GM23338 (cell line): Measurements from ENCODE around the gene CSH2. TPM values are rescaled to one million over a fixed set of nuclear protein-coding genes. Genes with fewer than 3 reads are reported as not detected.
"Not testable (repeated sequence)": the region's sequence is repeated elsewhere in the genome, so short reads cannot be mapped to it uniquely, and the experiment has no call there.

ENCODE experiments used
- ATAC-seq: fragments of 200-7000 bp; cut with Tn5 transposase; 3 replicates; pipeline ENCODE4 v1.9.1; 2020
- DNase-seq: peaks from one replicate; pipeline ENCODE4 v3.0.0-alpha.2; 2015; ENCODE audit warnings: low spot score
- H2AFZ ChIP-seq: fragments of 200-600 bp; sonication (generic); 2 replicates; pipeline ENCODE4 v1.8.0; 2016; ENCODE audit warnings: antibody characterized with exemption, mild to moderate bottlenecking, moderate library complexity
- H3F3A ChIP-seq: fragments of 200-600 bp; sonication (generic); replicated peaks from 2 replicates; pipeline ENCODE4 v1.8.0; 2017; ENCODE audit warnings: antibody characterized with exemption, mixed run types, low read depth
- H3K27ac ChIP-seq: fragments of 200-600 bp; sonication (generic); 2 replicates; pipeline ENCODE4 v1.6.1; 2016; ENCODE audit warnings: low read depth
- H3K27me3 ChIP-seq: fragments of 200-600 bp; sonication (generic); 2 replicates; pipeline ENCODE4 v1.8.0; 2016; ENCODE audit warnings: mild to moderate bottlenecking, mixed run types, moderate library complexity; ENCODE audit not compliant: insufficient read depth
- H3K36me3 ChIP-seq: fragments of 200-600 bp; sonication (generic); 2 replicates; pipeline ENCODE4 v1.8.0; 2016; ENCODE audit warnings: mild to moderate bottlenecking; ENCODE audit not compliant: insufficient read depth
- H3K4me1 ChIP-seq: fragments of 200-600 bp; sonication (generic); 2 replicates; pipeline ENCODE4 v1.8.0; 2016; ENCODE audit warnings: mild to moderate bottlenecking, moderate library complexity; ENCODE audit not compliant: insufficient read depth
- H3K4me2 ChIP-seq: fragments of 200-600 bp; sonication (generic); 2 replicates; pipeline ENCODE4 v1.7.1; 2017; ENCODE audit warnings: mixed run types
- H3K4me3 ChIP-seq: fragments of 200-600 bp; sonication (generic); 2 replicates; pipeline ENCODE4 v1.6.1; 2016; ENCODE audit warnings: mixed run types
- H3K79me2 ChIP-seq: fragments of 200-600 bp; sonication (generic); replicated peaks from 2 replicates; pipeline ENCODE4 v1.8.0; 2017; ENCODE audit warnings: mild to moderate bottlenecking; ENCODE audit not compliant: insufficient read depth
- H3K9me2 ChIP-seq: fragments of 200-600 bp; sonication (generic); 2 replicates; pipeline ENCODE4 v1.8.0; 2017; ENCODE audit not compliant: insufficient read depth
- H4K20me1 ChIP-seq: fragments of 200-600 bp; sonication (generic); replicated peaks from 2 replicates; pipeline ENCODE4 v1.8.0; 2017; ENCODE audit warnings: mild to moderate bottlenecking; ENCODE audit not compliant: insufficient read depth
- H3K27ac Mint-ChIP-seq: 2 replicates; pipeline ENCODE4 v1.8.0; 2020; ENCODE audit warnings: inconsistent platforms, mild to moderate bottlenecking, moderate library complexity, mixed read lengths
- H3K27me3 Mint-ChIP-seq: 3 replicates; pipeline ENCODE4 v1.8.0; 2022; ENCODE audit warnings: low read depth, mild to moderate bottlenecking, moderate library complexity, mixed read lengths, inconsistent platforms; ENCODE audit not compliant: insufficient read depth, poor library complexity
- H3K36me3 Mint-ChIP-seq: 3 replicates; pipeline ENCODE4 v1.8.0; 2021; ENCODE audit warnings: low read depth, mild to moderate bottlenecking, inconsistent platforms, moderate library complexity, mixed read lengths
- H3K4me1 Mint-ChIP-seq: 3 replicates; pipeline ENCODE4 v1.8.0; 2020; ENCODE audit warnings: mild to moderate bottlenecking, inconsistent platforms, mixed read lengths
- H3K4me3 Mint-ChIP-seq: 3 replicates; pipeline ENCODE4 v1.8.0; 2021; ENCODE audit warnings: moderate library complexity, mild to moderate bottlenecking, inconsistent platforms, mixed read lengths
- H3K9me3 Mint-ChIP-seq: 3 replicates; pipeline ENCODE4 v1.8.0; 2020; ENCODE audit warnings: moderate library complexity, mild to moderate bottlenecking, inconsistent platforms, mixed read lengths
- CREB1 ChIP-seq: fragments of 250-450 bp; sonication (Bioruptor Pico); IDR thresholded peaks from 2 replicates; pipeline ENCODE4 v1.5.0; 2020; ENCODE audit warnings: low read depth, mild to moderate bottlenecking, moderate library complexity
- CTCF ChIP-seq, 2 experiments: fragments of 200-600 bp in 1 of 2; sonication (generic) in 1 of 2; conservative IDR thresholded peaks; 2 replicates each; pipeline versions ENCODE4 v1.5.1 to v1.6.1; 2016 to 2017; ENCODE audit warnings: antibody characterized with exemption in 2 of 2, low read depth in 2 of 2, mild to moderate bottlenecking in 2 of 2, moderate library complexity in 1 of 2
- ETS1 ChIP-seq: IDR thresholded peaks from 2 replicates; pipeline ENCODE4 v1.6.1; 2016; ENCODE audit warnings: antibody characterized with exemption
- EZH2 ChIP-seq: fragments of 200-600 bp; sonication (generic); IDR thresholded peaks from one replicate; pipeline ENCODE4 v1.8.0; 2017; ENCODE audit warnings: antibody characterized with exemption, mild to moderate bottlenecking, low read depth; ENCODE audit not compliant: unreplicated experiment
- EZH2phosphoT487 ChIP-seq: fragments of 200-600 bp; sonication (generic); IDR thresholded peaks from one replicate; pipeline ENCODE4 v1.8.1; 2018; ENCODE audit warnings: antibody characterized with exemption; ENCODE audit not compliant: unreplicated experiment
- JUNB ChIP-seq: IDR thresholded peaks from one replicate; pipeline ENCODE4 v1.6.1; 2016; ENCODE audit warnings: antibody characterized with exemption; ENCODE audit not compliant: unreplicated experiment
- NANOG ChIP-seq: IDR thresholded peaks from 2 replicates; pipeline ENCODE4 v1.6.1; 2016; ENCODE audit warnings: antibody characterized with exemption, borderline replicate concordance
- POLR2AphosphoS5 ChIP-seq: IDR thresholded peaks from 2 replicates; pipeline ENCODE4 v1.6.1; 2016; ENCODE audit warnings: antibody characterized with exemption, low read depth
- REST ChIP-seq: IDR thresholded peaks from one replicate; pipeline ENCODE4 v1.6.1; 2018; ENCODE audit warnings: antibody characterized with exemption; ENCODE audit not compliant: unreplicated experiment
- STAT1 ChIP-seq: IDR thresholded peaks from one replicate; pipeline ENCODE4 v1.6.1; 2016; ENCODE audit warnings: antibody characterized with exemption; ENCODE audit not compliant: unreplicated experiment
- ZNF114 ChIP-seq: fragments of 250-450 bp; sonication (Bioruptor Pico); IDR thresholded peaks from 2 replicates; pipeline ENCODE4 v1.5.0; 2020; ENCODE audit warnings: mild to moderate bottlenecking, moderate library complexity
- ZNF331 ChIP-seq: fragments of 250-450 bp; sonication (Bioruptor Pico); IDR thresholded peaks from 2 replicates; pipeline ENCODE4 v1.5.0; 2020; ENCODE audit warnings: low read depth, mild to moderate bottlenecking, moderate library complexity
- polyA plus RNA-seq: library from polyadenylated mRNA; unstranded; fragments of >200 nt; fragmentation: Nextera tagmentation; extraction: Ambion mirVana; gene quantifications from 2 replicates; pipeline ENCODE4 v1.2.1, GENCODE V29; 2016
- total RNA-seq: library from RNA; depleted of rRNA; stranded (reverse); fragments of >200 nt; shearing (Covaris generic); gene quantifications from 2 replicates; pipeline ENCODE4 v1.2.3, GENCODE V29; 2014

CSH2 gene
- total and polyA plus RNA-seq, 2 experiments from 2014 or later = 0.37 TPM; not detected in 1

- not testable (repeated sequence) for DNase-seq, H3K27ac Mint-ChIP-seq, H3K36me3 Mint-ChIP-seq, ATAC-seq, H3K4me3 Mint-ChIP-seq, H3K27ac ChIP-seq, H3K4me2 ChIP-seq, H3K9me2 ChIP-seq, H3K4me3 ChIP-seq, H3F3A ChIP-seq, H3K36me3 ChIP-seq, H3K27me3 ChIP-seq, H3K4me1 ChIP-seq, H4K20me1 ChIP-seq, H2AFZ ChIP-seq, H3K79me2 ChIP-seq, H3K9me3 Mint-ChIP-seq
- Mint-ChIP-seq H3K27me3 (peaks cover 24% of the 10 kb centered on the region), H3K4me1 (peaks cover 22% of the 10 kb centered on the region)
Observed at GRCh38 chr17:63917206-63917605, 43.7 kb upstream of the CSH2 start.

GRCh38 chr17:63916566-63917185 lies 43.2 kb upstream of the CSH2 start:
- no peak for DNase-seq
- peaks cover 25% of the 10 kb centered on the region for H3K4me1 Mint-ChIP-seq
- H3K36me3 ChIP-seq = no peaks in the 10 kb centered on the region
- no peak overlapping the region for H2AFZ ChIP-seq
- peaks cover 25% of the 10 kb centered on the region for H3K27me3 Mint-ChIP-seq
- no peaks in the 10 kb centered on the region for H3K9me2 ChIP-seq
- H3K4me3 Mint-ChIP-seq = no peak overlapping the region
- H3K27ac Mint-ChIP-seq = no peak overlapping the region
- ATAC-seq = no peak
- H3K4me1 ChIP-seq = 0 out of 2 replicates have a peak, but pooled peaks cover 4% of the 10 kb centered on the region
- H3K79me2 ChIP-seq = no peaks in the 10 kb centered on the region
- H3K4me3 ChIP-seq = no peak overlapping the region
- no peaks in the 10 kb centered on the region for H4K20me1 ChIP-seq
- H3F3A ChIP-seq = no peaks in the 10 kb centered on the region
- no peaks in the 10 kb centered on the region for H3K27me3 ChIP-seq
- H3K4me2 ChIP-seq = no peak overlapping the region
- no peak overlapping the region for H3K27ac ChIP-seq
- H3K9me3 Mint-ChIP-seq = no peaks in the 10 kb centered on the region
- H3K36me3 Mint-ChIP-seq = no peaks in the 10 kb centered on the region
- TF ChIP-seq STAT1 (no peak), JUNB (no peak), ZNF331 (CRISPR knock-in tag) (no peak), CTCF (conservative IDR thresholded peaks at IDR 0.05; ENCODE audit: low read depth in 2 of 2) (no peak), ZNF114 (CRISPR knock-in tag) (no peak), EZH2 (no peak), CREB1 (no peak), NANOG (no peak), EZH2phosphoT487 (no peak), POLR2AphosphoS5 (no peak), ETS1 (no peak), REST (no peak)
